IgD-negative memory B cell (primary cell): ENCODE data around the gene AZU1. TPM values are rescaled to one million over a fixed set of nuclear protein-coding genes. Genes with fewer than 3 reads are reported as not detected.
"Not testable (repeated sequence)": the region's sequence is repeated elsewhere in the genome, so short reads cannot be mapped to it uniquely, and the experiment has no call there.

Experiments used
- H3K27ac Mint-ChIP-seq, 3 donors: one replicate each; pipeline ENCODE4 v1.8.0; 2020 to 2022; ENCODE audit warnings: mild to moderate bottlenecking in 3 of 3, mixed read lengths in 3 of 3, moderate library complexity in 1 of 3
- H3K27me3 Mint-ChIP-seq: one replicate; pipeline ENCODE4 v1.8.0; 2021; ENCODE audit warnings: mixed read lengths
- H3K36me3 Mint-ChIP-seq: one replicate; pipeline ENCODE4 v1.8.0; 2020; ENCODE audit warnings: mild to moderate bottlenecking, mixed read lengths
- H3K4me1 Mint-ChIP-seq, 3 donors: one replicate each; pipeline ENCODE4 v1.8.0; 2020 to 2022; ENCODE audit warnings: mixed read lengths in 3 of 3, mild to moderate bottlenecking in 1 of 3
- H3K4me3 Mint-ChIP-seq, 4 donors: one replicate each; pipeline ENCODE4 v1.8.0; 2020 to 2022; ENCODE audit warnings: mild to moderate bottlenecking in 4 of 4, mixed read lengths in 4 of 4, moderate library complexity in 3 of 4
- H3K9me3 Mint-ChIP-seq, 3 donors: one replicate each; pipeline ENCODE4 v1.8.0; 2020 to 2021; ENCODE audit warnings: mixed read lengths in 3 of 3, mild to moderate bottlenecking in 1 of 3
- polyA plus RNA-seq: library from polyadenylated mRNA; unstranded; fragments of 300-500 nt; fragmentation: Illumina TruSeq; gene quantifications from one replicate; pipeline ENCODE4 v1.2.3, GENCODE V29; 2021

AZU1 gene
- polyA plus RNA-seq, 1 donor from 2014 or later, result not detected

DNA sequence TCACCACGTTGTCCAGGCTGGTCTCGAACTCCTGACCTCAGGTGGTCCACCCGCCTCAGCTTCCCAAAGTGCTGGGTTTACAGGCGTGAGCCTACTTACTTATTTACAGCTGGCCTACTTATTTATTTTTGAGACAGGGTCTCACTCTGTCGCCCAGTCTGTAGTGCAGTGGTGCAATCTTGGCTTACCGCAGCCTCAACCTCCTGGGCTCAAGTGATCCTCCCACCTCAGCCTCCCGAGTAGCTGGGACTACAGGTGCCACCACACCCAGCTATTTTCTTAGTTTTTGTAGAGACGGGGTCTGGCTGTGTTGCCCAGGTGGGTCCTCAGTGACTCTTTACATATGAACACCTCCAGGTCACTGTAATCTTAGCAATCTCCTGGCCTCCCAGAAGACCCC, 21.6 kb downstream of the AZU1 start:
- H3K4me1 Mint-ChIP-seq, H3K9me3 Mint-ChIP-seq, H3K4me3 Mint-ChIP-seq, H3K36me3 Mint-ChIP-seq: not testable (repeated sequence)
- H3K27me3 Mint-ChIP-seq, result peaks cover 36% of the 10 kb centered on the region
- peak overlapping the region in 1 of 3 donors; percentile 28 for H3K27ac Mint-ChIP-seq

DNA sequence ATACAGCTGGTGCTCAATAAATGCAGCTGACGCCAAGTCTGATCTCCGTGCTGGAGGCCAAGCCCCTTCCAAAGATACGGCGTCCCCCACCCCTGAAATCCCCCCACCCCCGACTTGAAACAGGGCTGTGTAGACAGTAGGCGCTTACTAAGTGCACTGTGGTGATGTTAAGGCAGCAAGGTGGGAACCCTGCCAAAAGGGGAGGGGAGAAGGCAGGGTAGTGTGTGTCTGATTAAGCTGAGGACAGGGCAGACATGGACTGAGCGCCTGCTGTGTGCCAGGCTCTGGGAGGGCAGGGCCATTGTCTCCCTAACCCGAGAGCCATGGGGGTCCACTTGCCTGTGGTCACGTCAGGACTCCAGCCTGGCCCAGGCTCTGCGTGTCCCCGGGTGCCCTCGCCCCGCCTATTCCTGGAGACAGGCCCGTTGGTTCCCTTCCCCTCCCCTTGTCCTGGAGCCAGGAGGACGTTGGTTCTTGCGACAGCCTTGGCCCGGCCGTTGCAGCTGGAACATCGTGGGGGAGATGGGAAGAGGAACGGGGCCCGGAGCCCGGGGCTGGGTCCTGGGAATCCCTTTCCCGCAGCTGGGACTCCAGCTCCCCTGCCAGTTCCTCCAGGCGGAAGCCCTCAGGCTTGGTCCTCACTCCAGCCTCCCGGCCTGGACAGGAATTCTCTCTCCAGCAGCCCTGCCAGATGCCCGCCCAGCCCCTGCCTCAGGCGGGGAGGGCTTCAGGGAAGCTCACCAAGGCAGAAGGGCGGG, 22.8 kb downstream of the AZU1 start:
- Mint-ChIP-seq H3K36me3 (peaks cover 1% of the 10 kb centered on the region), H3K9me3 (no peaks in the 10 kb centered on the region), H3K27me3 (peaks cover 27% of the 10 kb centered on the region), H3K4me3 (no peak overlapping the region), H3K4me1 (peaks cover 4% of the 10 kb centered on the region in 3 donors), H3K27ac (peak overlapping the region in 1 of 3 donors; percentile 28)

DNA sequence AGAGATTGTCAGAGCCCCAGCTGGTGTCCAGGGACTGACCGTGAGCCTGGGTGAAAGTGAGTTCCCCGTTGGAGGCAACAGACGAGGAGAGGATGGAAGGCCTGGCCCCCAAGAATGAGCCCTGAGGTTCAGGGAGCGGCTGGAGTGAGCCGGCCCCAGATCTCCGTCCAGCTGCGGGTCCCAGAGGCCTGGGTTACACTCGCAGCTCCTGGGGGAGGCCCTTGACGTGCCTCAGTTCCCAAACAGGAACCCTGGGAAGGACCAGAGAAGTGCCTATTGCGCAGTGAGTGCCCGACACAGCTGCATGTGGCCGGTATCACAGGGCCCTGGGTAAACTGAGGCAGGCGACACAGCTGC, 23.3 kb downstream of the AZU1 start:
- H3K27ac Mint-ChIP-seq, result no peak overlapping the region
- no peak overlapping the region for H3K4me3 Mint-ChIP-seq
- H3K36me3 Mint-ChIP-seq, result peaks cover 1% of the 10 kb centered on the region
- H3K4me1 Mint-ChIP-seq, result no peaks in the 10 kb centered on the region
- peaks cover 23% of the 10 kb centered on the region for H3K27me3 Mint-ChIP-seq
- H3K9me3 Mint-ChIP-seq, result no peaks in the 10 kb centered on the region

DNA sequence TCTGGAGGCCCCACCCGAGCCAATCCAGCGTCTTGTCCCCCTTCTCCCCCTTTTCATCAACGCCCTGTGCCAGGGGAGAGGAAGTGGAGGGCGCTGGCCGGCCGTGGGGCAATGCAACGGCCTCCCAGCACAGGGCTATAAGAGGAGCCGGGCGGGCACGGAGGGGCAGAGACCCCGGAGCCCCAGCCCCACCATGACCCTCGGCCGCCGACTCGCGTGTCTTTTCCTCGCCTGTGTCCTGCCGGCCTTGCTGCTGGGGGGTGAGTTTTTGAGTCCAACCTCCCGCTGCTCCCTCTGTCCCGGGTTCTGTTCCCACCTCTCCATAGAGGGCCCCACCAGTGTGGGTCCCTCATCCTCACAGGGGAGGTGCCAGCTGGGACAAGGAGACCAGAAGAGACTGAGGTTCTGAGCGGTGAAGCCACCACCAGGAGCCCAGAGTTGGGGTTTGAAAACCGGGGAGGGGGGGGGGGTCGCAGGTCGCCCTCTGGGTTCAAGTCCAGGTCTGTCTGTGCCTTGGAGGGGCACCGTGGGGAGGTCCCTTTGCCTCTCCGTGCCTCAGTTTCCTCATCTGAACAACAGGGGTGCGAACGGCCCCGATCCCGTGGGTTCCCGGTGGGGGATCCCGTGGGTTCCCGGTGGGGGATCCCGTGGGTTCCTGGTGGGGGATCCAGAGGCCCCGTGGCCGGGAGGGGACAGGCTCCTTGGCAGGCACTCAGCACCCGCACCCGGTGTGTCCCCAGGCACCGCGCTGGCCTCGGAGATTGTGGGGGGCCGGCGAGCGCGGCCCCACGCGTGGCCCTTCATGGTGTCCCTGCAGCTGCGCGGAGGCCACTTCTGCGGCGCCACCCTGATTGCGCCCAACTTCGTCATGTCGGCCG, 24.7 kb downstream of the AZU1 start, which contains the start of gene ELANE:
TSS of gene ELANE (plus strand) at position 168 of the 878 bp plus-strand sequence. CDS start at position 194, 26 bp downstream.
- Mint-ChIP-seq H3K9me3 (no peaks in the 10 kb centered on the region), H3K27ac (peak within 1 kb of the TSS in 2 of 3 donors; percentile 39 to 48), H3K36me3 (peaks cover under 1% of the 10 kb centered on the region), H3K4me3 (no peak within 1 kb of the TSS), H3K4me1 (peaks cover 0 to 5% (median 0%) of the 10 kb centered on the region in 3 donors), H3K27me3 (peaks cover 15% of the 10 kb centered on the region)

DNA sequence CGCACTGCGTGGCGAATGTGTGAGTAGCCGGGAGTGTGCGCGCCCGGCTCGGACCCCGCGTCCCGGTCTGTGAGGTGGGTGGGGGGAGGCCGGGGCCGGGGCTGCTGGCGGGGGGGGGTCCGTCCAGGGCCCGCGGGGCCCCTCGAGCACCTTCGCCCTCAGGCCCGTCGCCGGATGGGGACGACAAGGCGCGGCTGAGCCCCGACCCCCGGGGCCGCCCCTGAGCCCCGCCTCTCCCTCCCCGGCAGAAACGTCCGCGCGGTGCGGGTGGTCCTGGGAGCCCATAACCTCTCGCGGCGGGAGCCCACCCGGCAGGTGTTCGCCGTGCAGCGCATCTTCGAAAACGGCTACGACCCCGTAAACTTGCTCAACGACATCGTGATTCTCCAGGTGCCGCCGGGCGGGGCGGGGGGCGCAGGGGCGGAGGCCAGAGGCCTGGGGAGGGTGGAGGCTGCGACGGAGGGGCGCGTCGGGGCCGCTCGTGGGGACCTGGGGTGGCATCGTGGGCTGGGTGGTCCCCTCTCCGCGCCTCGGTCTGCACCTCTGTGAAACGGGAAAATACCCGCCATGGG, 25.5 kb downstream of the AZU1 start:
- no peak overlapping the region for H3K27ac Mint-ChIP-seq
- no peaks in the 10 kb centered on the region for H3K36me3 Mint-ChIP-seq
- no peaks in the 10 kb centered on the region for H3K9me3 Mint-ChIP-seq
- peaks cover 14% of the 10 kb centered on the region for H3K27me3 Mint-ChIP-seq
- peaks cover 0 to 5% (median 0%) of the 10 kb centered on the region in 3 donors for H3K4me1 Mint-ChIP-seq
- H3K4me3 Mint-ChIP-seq, result no peak overlapping the region

DNA sequence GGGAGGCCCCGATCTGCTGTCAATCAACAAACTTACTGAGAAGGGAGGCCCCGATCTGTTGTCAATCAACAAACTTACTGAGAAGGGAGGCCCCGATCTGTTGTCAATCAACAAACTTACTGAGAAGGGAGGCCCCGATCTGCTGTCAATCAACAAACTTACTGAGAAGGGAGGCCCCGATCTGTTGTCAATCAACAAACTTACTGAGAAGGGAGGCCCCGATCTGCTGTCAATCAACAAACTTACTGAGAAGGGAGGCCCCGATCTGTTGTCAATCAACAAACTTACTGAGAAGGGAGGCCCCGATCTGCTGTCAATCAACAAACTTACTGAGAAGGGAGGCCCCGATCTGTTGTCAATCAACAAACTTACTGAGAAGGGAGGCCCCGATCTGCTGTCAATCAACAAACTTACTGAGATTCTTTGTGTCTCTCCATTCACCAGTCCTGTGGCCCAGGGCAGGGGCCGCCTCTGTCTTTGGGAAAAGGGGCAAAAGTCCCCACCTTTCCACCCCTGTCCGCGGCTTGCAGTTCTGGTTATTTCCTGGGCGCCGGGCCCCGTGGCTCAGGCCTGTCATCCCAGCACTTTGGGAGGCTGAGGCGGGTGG, 26.1 kb downstream of the AZU1 start:
- not testable (repeated sequence) for H3K36me3 Mint-ChIP-seq, H3K4me1 Mint-ChIP-seq, H3K4me3 Mint-ChIP-seq, H3K9me3 Mint-ChIP-seq
- peak overlapping the region in 1 of 3 donors; percentile 32 for H3K27ac Mint-ChIP-seq
- peaks cover 14% of the 10 kb centered on the region for H3K27me3 Mint-ChIP-seq

DNA sequence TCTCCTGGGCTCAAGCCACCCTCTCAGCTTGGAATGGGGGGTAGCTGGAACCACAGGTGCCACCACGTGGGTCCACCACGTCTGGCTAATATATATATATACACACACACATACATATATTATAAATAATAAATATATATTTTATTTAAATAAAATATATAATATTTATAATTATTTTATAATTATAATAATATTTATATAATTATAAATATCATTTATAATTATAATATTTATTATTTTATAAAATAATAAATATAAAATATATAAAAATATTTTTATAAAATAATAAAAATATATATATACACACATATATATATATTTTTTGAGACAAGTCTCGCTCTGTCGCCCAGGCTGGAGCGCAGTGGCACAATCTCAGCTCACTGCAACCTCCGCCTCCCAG, 26.9 kb downstream of the AZU1 start:
- Mint-ChIP-seq H3K27me3 (peaks cover 10% of the 10 kb centered on the region), H3K36me3 (no peaks in the 10 kb centered on the region), H3K9me3 (peaks cover 0 to 2% (median 0%) of the 10 kb centered on the region in 3 donors), H3K4me3 (no peak overlapping the region), H3K27ac (no peak overlapping the region), H3K4me1 (peaks cover 0 to 5% (median 0%) of the 10 kb centered on the region in 3 donors)

DNA sequence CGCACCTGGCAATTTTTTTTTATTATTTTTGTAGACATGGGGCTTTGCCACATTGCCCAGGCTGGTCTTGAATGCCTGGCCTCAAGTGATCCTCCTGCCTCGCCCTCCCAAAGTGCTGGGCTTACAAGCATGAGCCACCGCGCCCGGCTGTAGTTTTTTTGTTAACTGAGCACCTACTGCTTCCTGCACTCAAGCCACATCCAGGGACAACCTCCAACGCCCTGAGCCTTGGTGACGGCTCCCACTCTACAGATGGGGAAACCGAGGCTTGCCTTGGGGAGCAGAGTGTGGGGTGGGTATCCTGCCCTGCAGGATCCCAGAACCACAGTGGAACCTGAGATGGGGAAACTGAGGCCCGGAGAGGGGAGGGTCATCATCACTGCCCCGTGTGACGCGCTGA, 27.5 kb downstream of the AZU1 start:
- Mint-ChIP-seq H3K9me3 (peaks cover 0 to 2% (median 0%) of the 10 kb centered on the region in 3 donors), H3K27ac (peak overlapping the region in 1 of 3 donors; percentile 53), H3K4me1 (peaks cover 0 to 5% (median 0%) of the 10 kb centered on the region in 3 donors), H3K36me3 (no peaks in the 10 kb centered on the region), H3K4me3 (no peak overlapping the region), H3K27me3 (peaks cover 10% of the 10 kb centered on the region)

DNA sequence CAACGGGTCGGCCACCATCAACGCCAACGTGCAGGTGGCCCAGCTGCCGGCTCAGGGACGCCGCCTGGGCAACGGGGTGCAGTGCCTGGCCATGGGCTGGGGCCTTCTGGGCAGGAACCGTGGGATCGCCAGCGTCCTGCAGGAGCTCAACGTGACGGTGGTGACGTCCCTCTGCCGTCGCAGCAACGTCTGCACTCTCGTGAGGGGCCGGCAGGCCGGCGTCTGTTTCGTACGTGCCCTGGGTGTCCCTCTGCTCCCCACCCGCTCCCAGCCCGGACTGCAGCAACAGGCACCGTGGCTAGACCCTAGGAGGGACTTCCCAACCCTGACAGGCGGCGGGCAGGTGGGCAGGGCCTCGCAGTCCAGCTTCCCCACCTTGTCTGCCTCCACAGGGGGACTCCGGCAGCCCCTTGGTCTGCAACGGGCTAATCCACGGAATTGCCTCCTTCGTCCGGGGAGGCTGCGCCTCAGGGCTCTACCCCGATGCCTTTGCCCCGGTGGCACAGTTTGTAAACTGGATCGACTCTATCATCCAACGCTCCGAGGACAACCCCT, 28.0 kb downstream of the AZU1 start:
- no peak overlapping the region for H3K27ac Mint-ChIP-seq
- peaks cover 0 to 2% (median 0%) of the 10 kb centered on the region in 3 donors for H3K9me3 Mint-ChIP-seq
- H3K4me1 Mint-ChIP-seq, result peaks cover 0 to 5% (median 0%) of the 10 kb centered on the region in 3 donors
- no peak overlapping the region for H3K4me3 Mint-ChIP-seq
- H3K36me3 Mint-ChIP-seq, result no peaks in the 10 kb centered on the region
- peaks cover 10% of the 10 kb centered on the region for H3K27me3 Mint-ChIP-seq

DNA sequence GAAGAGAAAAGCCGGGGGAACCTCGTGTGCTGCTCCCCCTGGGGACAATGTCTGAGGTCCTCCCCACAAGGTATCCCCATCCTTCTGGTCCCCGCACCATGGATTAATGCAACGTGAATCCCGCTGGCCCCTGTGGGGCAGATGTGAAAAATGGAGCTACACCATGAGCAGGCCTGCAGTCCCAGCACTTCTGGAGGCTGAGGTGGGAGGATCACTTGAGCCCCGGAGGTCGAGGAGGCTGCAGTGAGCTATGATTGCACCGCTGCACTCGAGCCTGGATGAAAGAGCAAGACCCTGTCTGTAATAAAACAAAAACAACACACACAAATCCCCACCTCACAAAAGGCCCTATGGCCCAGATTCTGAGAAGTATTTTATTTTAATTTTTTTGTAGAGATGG, 30.6 kb downstream of the AZU1 start:
- Mint-ChIP-seq H3K36me3 (no peaks in the 10 kb centered on the region), H3K4me3 (peak overlapping the region in 1 of 4 donors; percentile 12), H3K4me1 (peaks cover 3 to 5% (median 4%) of the 10 kb centered on the region in 3 donors), H3K9me3 (peaks cover 0 to 2% (median 0%) of the 10 kb centered on the region in 3 donors), H3K27me3 (peaks cover 2% of the 10 kb centered on the region), H3K27ac (peak overlapping the region in 1 of 3 donors; percentile 68)

DNA sequence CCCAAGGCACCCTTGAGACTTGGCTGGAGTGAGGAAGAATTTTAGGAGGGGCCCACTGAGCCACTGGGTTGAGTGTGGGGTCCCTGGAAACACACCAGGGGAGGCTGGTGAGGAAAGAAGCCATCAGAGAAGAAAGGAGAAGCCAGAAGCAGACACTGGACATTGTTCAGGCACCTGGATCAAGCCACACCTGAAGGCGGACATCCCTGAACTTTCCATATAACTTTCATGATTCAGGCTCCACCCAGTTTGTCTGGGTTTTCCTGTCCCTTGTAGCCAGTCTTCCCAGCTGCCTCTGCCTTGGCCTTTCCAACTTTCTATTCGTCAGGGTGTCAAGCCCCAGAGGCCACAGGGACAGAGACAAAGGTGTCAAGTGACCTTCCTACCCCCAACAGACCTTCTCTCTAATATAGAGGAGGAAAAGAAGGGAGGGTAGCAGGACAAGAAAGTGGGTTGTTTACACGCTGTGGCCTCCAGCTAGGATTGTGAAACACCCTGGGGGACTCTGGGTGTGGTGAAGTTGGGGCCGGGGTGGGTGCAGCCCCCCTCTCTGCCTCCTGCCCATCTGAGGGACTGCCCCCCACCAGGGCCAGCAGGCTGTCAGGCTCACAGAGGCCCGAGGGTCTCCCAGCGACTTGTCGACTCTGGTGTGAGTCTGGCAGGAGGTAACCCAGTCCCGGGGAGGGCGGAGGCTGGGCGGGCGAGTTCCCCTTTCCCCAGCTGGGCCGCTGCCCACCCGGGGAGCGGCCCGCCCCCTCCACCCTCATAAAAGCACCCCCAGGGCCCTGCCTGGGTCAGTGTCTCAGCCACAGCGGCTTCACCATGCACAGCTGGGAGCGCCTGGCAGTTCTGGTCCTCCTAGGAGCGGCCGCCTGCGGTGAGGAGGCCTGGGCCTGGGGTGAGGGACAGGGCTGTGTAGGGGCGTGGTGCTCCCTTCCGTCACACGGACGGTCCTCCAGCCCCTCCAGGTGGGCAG, 31.5 kb downstream of the AZU1 start, which contains the start of gene CFD:
TSS of gene CFD (plus strand) at position 797 of the 976 bp plus-strand sequence. CDS start at position 823, 26 bp downstream.
- no peaks in the 10 kb centered on the region for H3K36me3 Mint-ChIP-seq
- H3K4me1 Mint-ChIP-seq, result peaks cover 6 to 11% (median 9%) of the 10 kb centered on the region in 3 donors
- H3K4me3 Mint-ChIP-seq, result peak within 1 kb of the TSS; percentile 37 to 65 (median 54)
- peaks cover 2% of the 10 kb centered on the region for H3K27me3 Mint-ChIP-seq
- peaks cover 0 to 2% (median 0%) of the 10 kb centered on the region in 3 donors for H3K9me3 Mint-ChIP-seq
- peak within 1 kb of the TSS in 1 of 3 donors; percentile 68 for H3K27ac Mint-ChIP-seq

DNA sequence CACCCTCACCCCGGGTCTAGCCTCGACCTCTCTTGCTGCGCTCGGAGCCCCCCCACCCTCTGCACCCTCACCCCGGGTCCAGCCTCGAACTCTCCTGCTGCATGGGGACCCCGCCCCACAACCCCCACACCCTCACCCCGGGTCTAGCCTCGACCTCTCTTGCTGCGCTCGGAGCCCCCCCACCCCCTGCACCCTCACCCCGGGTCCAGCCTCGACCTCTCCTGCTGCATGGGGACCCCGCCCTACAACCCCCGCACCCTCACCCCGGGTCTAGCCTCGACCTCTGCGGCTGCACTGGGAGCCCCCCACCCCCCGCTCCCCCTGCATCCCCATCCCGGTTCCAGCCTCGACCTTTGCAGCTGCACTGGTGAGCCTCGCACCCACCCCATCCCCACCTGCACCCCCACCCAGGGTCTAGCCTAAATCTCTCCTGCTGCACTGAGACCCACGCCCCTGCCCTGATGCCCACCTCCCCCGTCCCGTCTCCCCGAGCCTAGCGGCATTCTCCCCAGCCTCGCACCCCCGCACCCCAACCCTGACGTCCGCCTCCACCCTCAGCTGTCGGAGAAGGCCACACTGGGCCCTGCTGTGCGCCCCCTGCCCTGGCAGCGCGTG, 33.6 kb downstream of the AZU1 start:
- Mint-ChIP-seq H3K9me3 (peaks cover 0 to 2% (median 0%) of the 10 kb centered on the region in 3 donors), H3K36me3 (no peaks in the 10 kb centered on the region), H3K4me3 (peak overlapping the region in 1 of 4 donors; percentile 17), H3K4me1 (peaks cover 8 to 15% (median 9%) of the 10 kb centered on the region in 3 donors), H3K27ac (no peak overlapping the region), H3K27me3 (peaks cover 2% of the 10 kb centered on the region)
